Astrocyte of the spinal cord (primary cell): Measurements from ENCODE around the gene ST6GALNAC5.

Source experiments
- DNase-seq: peaks from one replicate; pipeline ENCODE4 v3.0.0; 2011; ENCODE audit warnings: low read depth, low spot score
- H3K4me3 ChIP-seq: 2 replicates; pipeline ENCODE4 v1.5.1; 2011; ENCODE audit warnings: low read depth, mild to moderate bottlenecking, low read length, moderate library complexity
- in situ Hi-C: cut with HindIII; loops from 2 replicates; pipeline ENCODE4 v1.10.0; 2017; ENCODE audit warnings: low sequenced_read_pairs
- TF ChIP-seq, protein P1 (sequence below): IDR thresholded peaks from 2 replicates; pipeline ENCODE4 v1.5.1; 2012; ENCODE audit warnings: low read depth, mild to moderate bottlenecking, low read length, inconsistent platforms

ST6GALNAC5 gene

DNA sequence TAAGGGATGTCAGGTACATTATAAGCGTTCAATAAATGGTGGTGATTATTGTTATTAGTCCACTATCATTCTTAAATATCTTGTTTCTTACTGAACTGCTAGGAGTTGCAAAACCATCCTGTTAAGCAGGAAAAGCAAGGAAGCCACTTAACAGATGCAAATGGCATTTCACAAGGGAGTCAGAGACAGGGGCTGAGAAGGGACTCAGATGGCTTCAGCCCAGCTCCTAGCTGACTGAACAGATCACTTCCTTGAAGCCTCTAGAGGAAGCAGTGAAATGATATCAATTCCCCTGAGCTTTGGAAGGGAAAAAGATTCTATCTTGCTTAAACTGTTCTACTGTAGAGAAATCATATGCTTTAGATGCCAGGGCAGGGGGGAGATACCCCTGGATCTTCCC lies 151.5 kb downstream of the ST6GALNAC5 start:
- TF ChIP-seq, protein P1, sequence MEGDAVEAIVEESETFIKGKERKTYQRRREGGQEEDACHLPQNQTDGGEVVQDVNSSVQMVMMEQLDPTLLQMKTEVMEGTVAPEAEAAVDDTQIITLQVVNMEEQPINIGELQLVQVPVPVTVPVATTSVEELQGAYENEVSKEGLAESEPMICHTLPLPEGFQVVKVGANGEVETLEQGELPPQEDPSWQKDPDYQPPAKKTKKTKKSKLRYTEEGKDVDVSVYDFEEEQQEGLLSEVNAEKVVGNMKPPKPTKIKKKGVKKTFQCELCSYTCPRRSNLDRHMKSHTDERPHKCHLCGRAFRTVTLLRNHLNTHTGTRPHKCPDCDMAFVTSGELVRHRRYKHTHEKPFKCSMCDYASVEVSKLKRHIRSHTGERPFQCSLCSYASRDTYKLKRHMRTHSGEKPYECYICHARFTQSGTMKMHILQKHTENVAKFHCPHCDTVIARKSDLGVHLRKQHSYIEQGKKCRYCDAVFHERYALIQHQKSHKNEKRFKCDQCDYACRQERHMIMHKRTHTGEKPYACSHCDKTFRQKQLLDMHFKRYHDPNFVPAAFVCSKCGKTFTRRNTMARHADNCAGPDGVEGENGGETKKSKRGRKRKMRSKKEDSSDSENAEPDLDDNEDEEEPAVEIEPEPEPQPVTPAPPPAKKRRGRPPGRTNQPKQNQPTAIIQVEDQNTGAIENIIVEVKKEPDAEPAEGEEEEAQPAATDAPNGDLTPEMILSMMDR, result no peak
- DNase-seq, result no peak
- in situ Hi-C loops, result no loop called here
- H3K4me3 ChIP-seq, result no peak overlapping the region

DNA sequence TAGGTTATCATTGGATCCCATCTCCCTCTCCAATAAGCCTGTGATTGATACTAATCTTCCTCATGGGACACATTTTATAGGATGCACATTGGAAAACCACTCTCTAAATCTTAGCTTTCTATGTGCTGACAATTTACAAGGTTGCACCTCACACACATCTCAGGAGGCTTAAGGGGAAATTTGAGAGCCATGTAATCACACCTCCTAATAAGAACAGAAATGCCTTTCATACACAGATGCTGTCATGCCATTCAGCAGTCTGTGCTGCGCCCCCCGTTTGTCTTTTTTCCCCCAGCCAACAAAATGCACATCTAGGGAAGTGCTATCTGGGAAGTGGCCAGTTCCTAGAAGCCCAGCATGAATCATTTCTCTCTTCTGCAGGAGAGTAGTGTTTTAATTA lies 154.5 kb downstream of the ST6GALNAC5 start:
- no peak overlapping the region for H3K4me3 ChIP-seq
- no peak for DNase-seq
- TF ChIP-seq, protein P1, result no peak
- in situ Hi-C loops, result no loop called here

DNA sequence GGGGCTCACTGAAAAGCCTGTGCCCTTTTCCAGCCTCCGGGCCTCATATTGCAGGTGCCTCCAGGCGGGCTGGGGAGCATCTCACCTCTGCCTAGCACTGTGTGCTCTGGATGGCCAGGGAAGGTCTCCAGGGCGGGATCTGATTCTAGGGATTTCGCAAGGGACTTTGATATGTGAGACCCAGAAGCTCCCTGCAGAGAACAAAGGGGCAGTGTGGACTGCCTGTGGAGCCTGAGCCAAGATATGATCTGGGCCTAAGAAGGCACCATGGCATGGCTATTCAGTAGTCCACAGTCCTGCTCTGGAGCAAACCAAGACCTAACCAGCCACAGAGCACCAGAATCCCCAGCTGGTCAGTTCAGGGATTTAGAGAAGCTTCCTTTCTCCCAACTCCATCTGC lies 157.2 kb downstream of the ST6GALNAC5 start:
- TF ChIP-seq, protein P1, result no peak
- in situ Hi-C loops, result no loop called here
- H3K4me3 ChIP-seq, result no peak overlapping the region
- DNase-seq, result no peak

DNA sequence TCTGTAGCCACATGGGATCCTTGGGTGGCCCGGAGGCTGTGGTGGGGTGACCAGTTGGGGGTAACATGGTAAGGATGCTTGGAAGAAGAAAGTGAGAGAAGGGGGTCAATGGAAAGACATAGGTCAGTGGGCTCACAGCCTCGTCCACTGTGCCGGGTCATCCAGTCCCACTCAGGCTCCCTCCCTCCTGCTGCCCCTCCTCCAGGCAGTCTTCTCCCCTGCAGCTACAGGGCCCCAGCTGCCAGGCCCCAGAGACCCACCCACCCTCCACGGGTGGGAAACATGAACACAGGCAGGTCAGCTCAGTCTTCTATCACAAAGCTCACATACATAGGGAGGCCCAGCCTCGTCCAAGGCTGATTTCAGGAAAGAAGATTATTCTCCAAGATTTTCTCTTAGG lies 158.3 kb downstream of the ST6GALNAC5 start:
- in situ Hi-C loops, result no loop called here
- H3K4me3 ChIP-seq, result no peak overlapping the region
- TF ChIP-seq, protein P1, result no peak
- no peak for DNase-seq

DNA sequence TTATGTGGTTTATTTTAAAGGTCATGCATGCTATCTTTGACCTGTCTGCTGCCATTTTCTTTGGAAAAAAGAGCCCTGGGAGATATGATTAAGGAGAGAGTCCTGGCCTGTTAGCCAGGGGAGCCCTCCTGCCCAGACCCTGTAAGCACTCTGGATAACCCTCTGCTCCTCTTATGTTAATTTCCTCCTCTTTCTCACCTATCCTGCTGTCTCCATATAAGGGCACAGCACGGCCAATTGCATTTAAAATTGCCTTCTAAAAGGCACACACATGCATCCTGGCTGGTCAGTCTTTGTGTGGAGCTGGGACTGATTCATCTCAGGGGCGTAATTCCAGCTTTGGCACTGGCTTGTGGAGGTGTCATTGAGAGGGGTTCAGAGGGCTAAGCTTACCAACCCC lies 158.9 kb downstream of the ST6GALNAC5 start:
- TF ChIP-seq, protein P1, result no peak
- H3K4me3 ChIP-seq, result no peak overlapping the region
- no peak for DNase-seq
- in situ Hi-C loops, result no loop called here

DNA sequence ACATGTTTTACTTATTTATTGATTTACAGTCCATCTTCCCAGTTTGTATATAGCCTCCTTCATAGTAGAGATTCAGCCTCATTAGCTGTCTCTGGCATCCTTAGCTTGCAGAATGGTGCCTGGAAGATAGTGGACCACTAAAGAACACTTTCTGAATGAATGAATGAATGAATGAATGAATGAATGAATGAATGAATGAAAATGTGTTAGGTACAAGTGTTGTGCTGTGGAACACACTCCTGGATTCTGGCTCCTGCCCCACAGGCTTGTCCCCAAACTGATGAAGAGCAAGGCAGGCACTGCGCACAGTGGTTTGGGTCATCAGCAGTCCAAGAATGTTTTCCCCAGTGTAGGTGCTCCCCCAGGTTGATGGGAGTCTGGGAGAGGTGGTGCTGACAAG lies 159.4 kb downstream of the ST6GALNAC5 start:
- H3K4me3 ChIP-seq, result no peak overlapping the region
- TF ChIP-seq, protein P1, result no peak
- DNase-seq, result no peak
- in situ Hi-C loops, result no loop called here

DNA sequence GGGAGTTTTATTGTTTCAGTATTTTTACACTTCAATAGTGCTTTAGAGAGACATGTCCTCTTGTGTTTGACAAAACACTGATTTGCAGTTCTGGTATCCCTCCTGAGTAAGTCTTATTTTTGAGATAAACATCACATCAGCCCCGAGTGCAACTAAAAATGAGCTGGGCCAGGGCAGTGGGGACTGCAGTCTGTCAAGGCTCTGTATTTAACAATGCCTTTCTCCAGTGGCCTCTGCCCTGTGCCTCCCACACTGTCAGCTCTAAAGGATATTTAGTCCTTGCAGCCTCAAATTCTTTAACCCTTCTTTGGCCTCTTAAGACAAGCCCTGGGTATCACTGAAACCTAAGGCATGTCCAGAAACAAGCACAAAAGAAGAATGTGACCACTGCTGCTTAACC lies 160.6 kb downstream of the ST6GALNAC5 start:
- DNase-seq, result no peak
- in situ Hi-C loops, result no loop called here
- no peak overlapping the region for H3K4me3 ChIP-seq
- TF ChIP-seq, protein P1, result no peak
